Mammary epithelial cell (primary cell): ENCODE data around the gene ASTE1.

ENCODE experiments used
- CTCF ChIP-seq, 2 donors: IDR thresholded peaks in 1 of 2; conservative IDR thresholded peaks in 1 of 2; 2 replicates each; pipeline ENCODE4 v1.5.1; 2011 to 2012; ENCODE audit warnings: inconsistent platforms in 2 of 2, low read length in 2 of 2, mild to moderate bottlenecking in 2 of 2, control low read depth in 1 of 2, low read depth in 1 of 2; ENCODE audit not compliant: insufficient read depth in 1 of 2; ENCODE audit errors: extremely low read depth in 1 of 2
- EZH2 ChIP-seq: IDR thresholded peaks from 2 replicates; pipeline ENCODE4 v1.6.1; 2012; ENCODE audit warnings: low read length, inconsistent platforms, borderline replicate concordance

GRCh38 chr3:131047582-131047981 lies 21.0 kb upstream of the ASTE1 start:
- TF ChIP-seq CTCF (conservative IDR thresholded peaks at IDR 0.05 in 1 of 2, IDR thresholded peaks at IDR 0.05 in 1 of 2; ENCODE audit: extremely low read depth in 1 of 2, insufficient read depth in 1 of 2, low read depth in 1 of 2, low read length in 2 of 2) (no peak), EZH2 (no peak)
